ENCODE measurements around the gene CDH13.

The CDH13 gene

GRCh38 chr16:82852388-82853008 lies 225.7 kb downstream of the CDH13 start:
- DNase-seq, result no peak

GRCh38 chr16:82855471-82855870 lies 228.7 kb downstream of the CDH13 start:
- DNase-seq, result peak; percentile 74

- no peak for DNase-seq
Observed at GRCh38 chr16:82857693-82858365, 231.1 kb downstream of the CDH13 start.

GRCh38 chr16:82859662-82860061 lies 232.9 kb downstream of the CDH13 start:
- no peak for DNase-seq

- DNase-seq, result no peak
Observed at GRCh38 chr16:82860071-82860470, 233.3 kb downstream of the CDH13 start.

GRCh38 chr16:82862057-82862456 lies 235.3 kb downstream of the CDH13 start:
- no peak for DNase-seq

- DNase-seq, result no peak
Observed at GRCh38 chr16:82864332-82865040, 237.7 kb downstream of the CDH13 start.

- no peak for DNase-seq
Observed at GRCh38 chr16:82865412-82865811, 238.6 kb downstream of the CDH13 start.

GRCh38 chr16:82867485-82867884 lies 240.7 kb downstream of the CDH13 start:
- DNase-seq, result peak; percentile 56

GRCh38 chr16:82874271-82874670 lies 247.5 kb downstream of the CDH13 start:
- no peak for DNase-seq

GRCh38 chr16:82874672-82875071 lies 247.9 kb downstream of the CDH13 start:
- DNase-seq, result no peak

- no peak for DNase-seq
Observed at GRCh38 chr16:82876951-82877350, 250.2 kb downstream of the CDH13 start.

GRCh38 chr16:82878466-82878865 lies 251.7 kb downstream of the CDH13 start:
- no peak for DNase-seq

- DNase-seq, result no peak
Observed at GRCh38 chr16:82880346-82880745, 253.6 kb downstream of the CDH13 start.

- no peak for DNase-seq
Observed at GRCh38 chr16:82881516-82881915, 254.7 kb downstream of the CDH13 start.

GRCh38 chr16:82882226-82882625 lies 255.5 kb downstream of the CDH13 start:
- DNase-seq, result no peak

- no peak for DNase-seq
Observed at GRCh38 chr16:82882982-82883835, 256.4 kb downstream of the CDH13 start.

GRCh38 chr16:82884320-82884898 lies 257.6 kb downstream of the CDH13 start:
- DNase-seq, result no peak

- DNase-seq, result no peak
Observed at GRCh38 chr16:82886146-82886545, 259.4 kb downstream of the CDH13 start.

GRCh38 chr16:82888591-82889001 lies 261.8 kb downstream of the CDH13 start:
- DNase-seq, result peak; percentile 82

- DNase-seq, result no peak
Observed at GRCh38 chr16:82891424-82891823, 264.7 kb downstream of the CDH13 start.

- no peak for DNase-seq
Observed at GRCh38 chr16:82891918-82892317, 265.1 kb downstream of the CDH13 start.

- DNase-seq, result peak; percentile 35
Observed at GRCh38 chr16:82892324-82892723, 265.6 kb downstream of the CDH13 start.
